Heart left ventricle (tissue), 13 donors: ENCODE measurements around the gene THSD4.

Experiments used
- CTCF ChIP-seq, 12 donors: fragments of 200-600 bp; sonication (generic) in 4 of 12; IDR thresholded peaks; one replicate each; pipeline versions ENCODE4 v1.5.0 to v1.8.0; 2018 to 2022; ENCODE audit warnings: antibody characterized with exemption in 12 of 12, mild to moderate bottlenecking in 5 of 12
- POLR2A ChIP-seq, 2 donors: fragments of 450-650 bp; IDR thresholded peaks; one replicate each; pipeline ENCODE4 v1.6.1; 2017; ENCODE audit warnings: antibody characterized with exemption in 2 of 2, mild to moderate bottlenecking in 2 of 2, moderate library complexity in 2 of 2
- donor health status: ischemic (EF 13 %, LVEDD 7.1; RV severe dilation, severe dysfunction).
- donor health status: DM: no; HTN: yes; CAD: no.
- donor health status: DM: no; HTN: no; CAD: no.
- donor health status: ischemic (EF 25% LVEDD 6.9; RV normal size, moderate dysfunction).
- donor health status: ischemic (EF 25% LVEDD 5.7; RV mildly dilated, moderate dysfunction).
- donor health status: ischemic (EF 35%, LVEDD 5.7; RV mildly dilated, moderate dysfunction).
- donor health status: nonischemic (EF 11% LVEDD 7.7; RV severe dilation, severe dysfunction).
- donor health status: DM: yes; HTN: yes; CAD: no.
- donor health status: PGD.
- donor health status: ischemic (EF 29% LVEDD 5.4; RV normal size, mild dysfunction).
- donor health status: nonischemic (EF 23%, LVEDD 6.1; RV moderate dilation, normal function).

DNA sequence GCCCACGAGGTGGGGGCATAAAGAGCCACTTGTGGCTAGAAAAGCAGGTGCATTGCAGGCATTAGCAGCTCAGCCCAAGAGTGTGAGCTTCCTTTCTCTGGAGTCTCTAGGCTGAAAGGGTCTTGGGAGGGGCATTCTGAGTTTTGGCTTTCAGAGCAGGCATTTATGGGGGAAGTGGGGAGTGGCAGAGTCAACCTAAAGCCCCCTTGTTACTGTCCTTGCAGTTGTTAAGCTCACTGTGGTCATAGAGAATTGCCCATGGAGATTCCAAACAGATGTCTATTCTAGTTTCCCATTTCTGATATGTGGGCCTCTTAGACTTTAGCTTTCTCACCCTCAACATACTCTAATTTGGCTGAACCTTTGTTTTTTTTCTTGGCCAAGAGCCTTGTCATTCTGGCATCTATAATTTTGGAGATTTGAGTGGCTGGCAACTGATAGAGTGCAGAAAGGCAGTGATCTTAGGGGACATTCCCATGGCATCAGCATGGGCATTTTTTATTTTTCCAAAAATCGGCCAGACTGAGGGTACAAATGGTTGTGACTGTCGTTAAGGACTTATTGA, 217.9 kb downstream of the THSD4 start:
- TF ChIP-seq CTCF (IDR thresholded peaks at IDR 0.05) (no peak), POLR2A (IDR thresholded peaks at IDR 0.05) (no peak)
